Nephron progenitor cell (in vitro differentiated cells): ENCODE measurements around the gene CLEC16A.

ENCODE experiments used
- DNase-seq: peaks from one replicate; pipeline ENCODE4 v3.0.0; 2021
- H3K27ac Mint-ChIP-seq: 2 replicates; pipeline ENCODE4 v1.8.0; 2021; ENCODE audit warnings: mild to moderate bottlenecking, moderate library complexity, mixed read lengths
- H3K27me3 Mint-ChIP-seq: 2 replicates; pipeline ENCODE4 v1.8.0; 2021; ENCODE audit warnings: mild to moderate bottlenecking, low read depth, mixed read lengths; ENCODE audit not compliant: poor library complexity
- H3K36me3 Mint-ChIP-seq: 2 replicates; pipeline ENCODE4 v1.8.0; 2021; ENCODE audit warnings: low read depth, mixed read lengths
- H3K4me1 Mint-ChIP-seq: 2 replicates; pipeline ENCODE4 v1.8.0; 2021; ENCODE audit warnings: mixed read lengths
- H3K4me3 Mint-ChIP-seq: 2 replicates; pipeline ENCODE4 v1.8.0; 2021; ENCODE audit warnings: mild to moderate bottlenecking, moderate library complexity, mixed read lengths
- H3K9me3 Mint-ChIP-seq: 2 replicates; pipeline ENCODE4 v1.8.0; 2021; ENCODE audit warnings: mild to moderate bottlenecking, moderate library complexity, mixed read lengths
- CTCF ChIP-seq: fragments of 200-600 bp; sonication (generic); IDR thresholded peaks from 2 replicates; pipeline ENCODE4 v1.5.0; 2021; ENCODE audit warnings: antibody characterized with exemption

Gene CLEC16A

GRCh38 chr16:11047939-11048800 lies 103.8 kb downstream of the CLEC16A start:
- Mint-ChIP-seq H3K4me1 (peaks cover 38% of the 10 kb centered on the region), H3K36me3 (peaks cover 17% of the 10 kb centered on the region), H3K27ac (no peak overlapping the region), H3K9me3 (no peaks in the 10 kb centered on the region), H3K4me3 (no peak overlapping the region), H3K27me3 (peaks cover 7% of the 10 kb centered on the region)
- no peak for DNase-seq
- no peak for TF ChIP-seq CTCF

- Mint-ChIP-seq H3K4me3 (no peak overlapping the region), H3K27ac (no peak overlapping the region), H3K9me3 (no peaks in the 10 kb centered on the region), H3K36me3 (peaks cover 14% of the 10 kb centered on the region), H3K4me1 (peaks cover 47% of the 10 kb centered on the region), H3K27me3 (peaks cover 7% of the 10 kb centered on the region)
- TF ChIP-seq CTCF, result no peak
- no peak for DNase-seq
Observed at GRCh38 chr16:11049396-11050059, 105.2 kb downstream of the CLEC16A start.

DNA sequence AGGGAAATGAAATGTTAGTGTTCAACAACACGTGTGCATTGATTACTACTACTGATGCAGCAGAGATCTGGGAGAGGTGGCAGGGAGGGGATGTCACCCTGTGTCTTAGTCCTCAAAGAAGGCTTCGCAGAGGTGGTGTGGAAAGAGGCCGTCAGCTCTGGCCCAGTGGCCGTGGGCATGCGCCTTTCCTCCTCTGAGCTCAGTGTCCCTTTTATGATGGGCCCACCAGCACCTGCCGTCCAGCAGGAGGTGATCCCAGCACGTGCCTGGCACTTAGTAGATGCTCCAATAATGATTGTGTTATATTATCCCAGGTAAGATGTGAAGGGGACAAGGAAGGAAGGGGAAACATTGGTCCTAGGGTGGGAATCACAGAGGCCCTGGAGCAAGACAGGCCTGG lies 106.2 kb downstream of the CLEC16A start:
- peaks cover 14% of the 10 kb centered on the region for H3K36me3 Mint-ChIP-seq
- no peak overlapping the region for H3K27ac Mint-ChIP-seq
- no peak overlapping the region for H3K4me3 Mint-ChIP-seq
- H3K27me3 Mint-ChIP-seq, result peaks cover 4% of the 10 kb centered on the region
- no peak for DNase-seq
- TF ChIP-seq CTCF, result no peak
- H3K9me3 Mint-ChIP-seq, result no peaks in the 10 kb centered on the region
- peaks cover 55% of the 10 kb centered on the region for H3K4me1 Mint-ChIP-seq

DNA sequence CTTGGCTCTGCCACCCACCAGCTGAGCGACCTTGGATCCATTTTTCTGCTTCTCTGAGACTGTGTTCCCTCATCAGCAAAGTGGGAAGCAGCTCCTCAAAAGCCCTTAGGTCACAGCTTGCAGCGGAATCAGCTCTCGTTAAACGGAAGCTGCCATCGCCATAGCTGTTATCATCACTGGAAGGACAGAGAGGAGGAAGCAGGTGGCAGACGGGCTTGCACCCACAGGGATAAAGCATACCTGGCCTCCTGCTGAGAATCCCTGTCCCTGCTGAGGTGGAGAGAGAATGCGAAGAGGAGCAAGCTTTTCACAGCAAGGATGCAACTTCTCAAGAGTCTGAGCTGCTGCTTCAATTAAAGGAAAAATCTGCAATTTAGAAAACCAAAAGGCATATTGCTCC lies 106.6 kb downstream of the CLEC16A start:
- H3K36me3 Mint-ChIP-seq, result peaks cover 14% of the 10 kb centered on the region
- no peak for DNase-seq
- peaks cover 55% of the 10 kb centered on the region for H3K4me1 Mint-ChIP-seq

DNA sequence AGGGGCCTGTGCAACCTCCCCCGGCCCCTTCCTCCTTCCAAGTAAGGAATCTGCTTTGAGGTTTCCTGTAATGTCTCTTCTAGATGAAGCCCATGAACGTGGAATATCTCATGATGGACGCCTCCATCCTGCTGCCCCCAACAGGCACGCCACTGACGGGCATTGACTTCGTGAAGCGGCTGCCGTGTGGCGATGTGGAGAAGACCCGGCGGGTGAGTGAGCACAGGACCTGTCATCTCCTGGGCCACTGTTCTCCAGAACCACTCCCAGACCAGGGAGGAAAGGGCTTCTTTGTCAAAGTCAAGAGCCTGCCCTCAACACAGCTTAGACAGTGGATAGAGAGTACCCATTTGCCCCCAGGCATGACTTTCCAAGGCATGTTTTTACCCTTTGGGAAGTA lies 107.1 kb downstream of the CLEC16A start:
- Mint-ChIP-seq H3K4me1 (peaks cover 55% of the 10 kb centered on the region), H3K27ac (no peak overlapping the region), H3K27me3 (peaks cover 7% of the 10 kb centered on the region), H3K36me3 (peaks cover 14% of the 10 kb centered on the region), H3K4me3 (no peak overlapping the region), H3K9me3 (no peaks in the 10 kb centered on the region)
- DNase-seq, result no peak
- no peak for TF ChIP-seq CTCF

More for the DNA sequence above, 106.6 kb downstream of the CLEC16A start:
- H3K27me3 Mint-ChIP-seq, result peaks cover 5% of the 10 kb centered on the region
- H3K4me3 Mint-ChIP-seq, result no peak overlapping the region
- H3K9me3 Mint-ChIP-seq, result no peaks in the 10 kb centered on the region
- no peak overlapping the region for H3K27ac Mint-ChIP-seq
- no peak for TF ChIP-seq CTCF
